ENCODE data around the gene LCE1B.

Gene LCE1B

DNA sequence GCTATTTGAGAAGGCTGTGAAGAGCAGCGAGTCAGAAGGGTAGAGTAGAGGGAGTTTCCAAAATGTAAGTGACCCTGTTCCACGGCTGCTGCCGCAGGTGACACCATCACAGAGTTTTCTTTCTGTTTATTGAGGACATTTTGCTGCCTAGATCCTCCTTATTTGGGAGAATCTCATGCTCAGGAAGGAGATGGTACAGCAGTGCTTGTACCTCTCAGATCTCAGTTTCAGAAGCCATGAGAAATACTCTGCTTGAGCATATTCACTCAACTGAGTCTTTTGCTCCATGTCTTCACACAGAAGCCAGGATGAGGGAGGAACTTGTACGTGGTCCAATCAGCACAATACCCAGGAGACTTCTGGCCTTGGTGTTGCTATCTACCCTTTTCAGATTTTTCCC is 49.6 kb downstream of the LCE1B start:
- no peak for DNase-seq (ENCODE audit: low spot score)
